GM21360 (cell line): ENCODE measurements around the gene MLST8.
"Not testable (repeated sequence)": the region's sequence is repeated elsewhere in the genome, so short reads cannot be mapped to it uniquely, and the experiment has no call there.

ENCODE experiments used
- ATAC-seq: cut with Tn5 transposase; IDR thresholded peaks from one replicate; pipeline ENCODE4 v1.9.1; 2021; ENCODE audit warnings: mild to moderate bottlenecking, moderate library complexity; ENCODE audit not compliant: unreplicated experiment

The MLST8 gene

GRCh38 chr16:2229632-2230250 lies 24.5 kb downstream of the MLST8 start:
- ATAC-seq = no peak

- ATAC-seq = no peak
Observed at GRCh38 chr16:2230376-2230775, 25.1 kb downstream of the MLST8 start.

DNA sequence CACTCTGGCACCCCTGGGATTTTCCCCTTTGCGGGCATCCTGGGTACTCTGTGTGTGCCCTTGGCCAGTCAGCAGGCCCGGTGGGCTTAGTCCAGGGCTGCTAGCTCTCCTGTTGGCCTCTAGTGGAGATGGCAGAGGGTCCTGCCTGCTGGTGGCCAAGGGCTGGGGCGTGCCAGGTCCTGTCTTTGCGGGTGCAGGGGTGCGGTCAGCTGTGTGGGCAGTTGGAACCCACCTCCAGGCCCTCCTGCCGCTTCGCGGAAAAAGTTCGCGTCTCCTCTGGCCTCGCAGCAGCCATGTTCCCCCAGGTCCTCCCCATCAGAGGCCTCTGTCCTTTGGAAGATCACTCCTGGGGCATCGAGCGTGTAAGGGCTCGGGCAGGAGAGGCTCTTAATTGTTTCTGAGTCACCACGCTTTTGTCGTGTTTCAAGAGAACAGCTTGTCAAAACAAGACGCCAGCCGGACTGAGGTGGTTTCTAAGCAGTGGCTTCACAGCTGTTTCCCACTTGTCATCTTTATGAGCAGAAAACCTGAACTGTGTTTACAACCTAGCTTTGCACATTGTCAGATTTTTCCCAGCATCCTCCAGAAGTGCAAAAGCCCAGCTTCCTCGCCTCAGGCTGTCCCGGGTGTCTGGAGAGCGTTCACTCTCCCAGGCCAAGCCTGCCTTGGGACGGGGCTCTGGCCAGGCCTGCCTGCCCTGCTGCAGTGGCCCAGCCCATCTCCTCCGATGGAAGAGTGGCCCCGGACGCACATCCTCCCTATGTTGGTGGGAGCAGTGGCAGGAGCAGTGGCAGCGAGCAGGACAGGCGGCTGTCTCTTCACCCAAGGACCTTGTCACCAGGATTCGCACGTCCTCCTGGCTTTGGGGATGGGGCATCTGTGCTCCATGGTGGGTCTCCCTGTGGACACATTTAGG lies 26.0 kb downstream of the MLST8 start:
- ATAC-seq = no peak

DNA sequence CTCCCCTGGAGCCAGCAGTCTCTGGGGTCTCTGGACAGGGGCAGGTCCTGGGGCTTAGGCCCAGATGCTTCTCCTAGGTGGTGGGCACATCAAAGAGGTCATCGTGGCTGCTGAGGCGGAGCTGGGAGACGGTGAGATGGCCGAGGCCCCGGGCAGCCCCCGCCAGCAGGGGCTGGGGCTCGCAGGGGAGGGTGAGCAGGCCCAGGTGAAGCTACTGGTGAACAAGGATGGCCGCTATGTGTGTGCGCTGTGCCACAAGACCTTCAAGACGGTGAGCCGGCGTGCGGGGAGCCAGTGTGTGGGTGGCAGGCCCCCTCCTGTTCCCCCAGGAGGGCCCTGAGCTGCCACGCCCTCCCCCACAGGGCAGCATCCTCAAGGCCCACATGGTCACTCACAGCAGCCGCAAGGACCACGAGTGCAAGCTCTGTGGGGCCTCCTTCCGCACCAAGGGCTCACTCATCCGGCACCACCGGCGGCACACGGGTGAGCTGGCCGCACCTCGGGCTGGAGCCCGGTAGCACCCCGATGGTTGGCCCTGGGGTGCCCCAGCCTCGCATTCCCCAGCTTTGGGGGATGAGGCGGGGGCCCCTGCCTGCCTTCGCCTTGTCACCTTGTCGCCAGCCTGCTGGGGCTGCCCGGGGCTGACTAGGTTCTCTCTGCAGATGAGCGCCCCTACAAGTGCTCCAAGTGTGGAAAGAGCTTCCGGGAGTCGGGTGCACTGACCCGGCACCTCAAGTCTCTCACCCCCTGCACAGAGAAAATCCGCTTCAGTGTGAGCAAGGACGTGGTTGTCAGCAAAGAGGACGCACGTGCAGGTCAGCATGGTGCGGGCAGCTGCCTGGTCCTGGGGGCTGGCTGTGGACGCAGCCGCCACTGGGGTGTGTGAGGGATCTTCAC lies 27.1 kb downstream of the MLST8 start:
- no peak for ATAC-seq

GRCh38 chr16:2233046-2233775 lies 28.0 kb downstream of the MLST8 start:
- ATAC-seq = no peak

DNA sequence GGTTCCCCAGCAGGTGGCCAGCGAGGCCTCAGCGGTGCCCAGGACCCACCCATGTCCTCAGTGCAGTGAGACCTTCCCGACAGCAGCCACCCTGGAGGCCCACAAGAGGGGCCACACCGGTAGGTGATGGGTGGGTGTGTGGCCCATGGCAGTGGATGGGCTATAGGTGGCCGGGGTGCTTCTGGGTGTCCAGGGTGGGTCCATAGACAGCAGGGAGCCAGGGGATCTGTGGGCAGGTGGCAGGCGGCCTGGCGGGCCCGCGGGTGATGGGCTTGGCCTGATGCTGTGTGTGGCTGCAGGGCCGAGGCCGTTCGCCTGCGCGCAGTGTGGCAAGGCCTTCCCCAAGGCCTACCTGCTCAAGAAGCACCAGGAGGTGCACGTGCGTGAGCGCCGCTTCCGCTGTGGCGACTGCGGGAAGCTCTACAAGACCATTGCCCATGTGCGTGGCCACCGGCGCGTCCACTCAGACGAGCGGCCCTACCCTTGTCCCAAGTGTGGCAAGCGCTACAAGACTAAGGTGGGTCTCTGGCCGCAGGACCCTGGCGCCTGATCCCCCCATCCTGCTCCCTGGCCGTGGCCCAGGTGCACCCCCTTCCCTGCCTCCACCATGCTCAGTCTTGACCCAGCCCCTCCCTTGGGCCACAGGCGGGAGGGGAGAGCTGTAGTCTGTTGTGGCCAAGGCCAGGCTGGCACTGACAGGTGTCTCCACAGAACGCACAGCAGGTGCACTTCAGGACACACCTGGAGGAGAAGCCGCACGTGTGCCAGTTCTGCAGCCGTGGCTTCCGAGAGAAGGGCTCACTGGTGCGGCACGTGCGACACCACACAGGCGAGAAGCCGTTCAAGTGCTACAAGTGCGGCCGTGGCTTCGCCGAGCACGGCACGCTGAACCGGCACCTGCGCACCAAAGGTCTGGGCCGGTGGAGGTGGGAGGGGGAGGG lies 28.9 kb downstream of the MLST8 start:
- no peak for ATAC-seq

- no peak for ATAC-seq
Observed at GRCh38 chr16:2234813-2235170, 29.5 kb downstream of the MLST8 start.

- ATAC-seq = no peak
Observed at GRCh38 chr16:2235234-2235651, 30.0 kb downstream of the MLST8 start.

DNA sequence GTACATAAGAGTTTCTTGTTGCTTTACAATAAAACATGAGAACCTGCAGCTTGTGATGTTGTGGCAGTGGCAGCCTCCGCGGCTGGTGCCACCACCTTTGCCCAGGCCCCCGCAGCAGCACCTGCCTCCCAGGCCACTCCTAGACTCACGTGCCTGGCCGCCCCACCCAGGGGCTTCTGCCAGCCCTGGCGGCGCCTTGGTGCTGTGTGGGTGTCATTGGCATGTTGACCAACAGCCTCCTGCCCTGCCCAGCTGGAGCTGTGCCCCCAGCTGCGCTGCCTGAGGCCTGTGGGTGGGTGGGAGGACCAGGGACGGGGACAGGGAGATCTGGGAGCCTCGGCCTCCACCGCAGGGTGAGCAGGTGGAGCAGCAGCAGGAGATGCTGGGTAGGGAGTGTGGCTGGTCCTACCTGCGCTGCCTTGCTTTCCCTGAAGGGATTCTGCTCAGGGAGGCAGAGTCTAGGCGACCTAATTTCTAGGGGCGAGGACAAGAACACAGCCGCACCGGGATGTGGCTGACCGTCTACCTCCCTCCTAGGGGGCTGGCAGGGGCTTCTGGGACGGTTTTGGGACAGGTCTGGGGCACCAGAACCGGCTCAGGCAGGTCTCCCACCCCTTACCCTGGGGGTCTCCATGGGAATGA lies 30.6 kb downstream of the MLST8 start:
- no peak for ATAC-seq

DNA sequence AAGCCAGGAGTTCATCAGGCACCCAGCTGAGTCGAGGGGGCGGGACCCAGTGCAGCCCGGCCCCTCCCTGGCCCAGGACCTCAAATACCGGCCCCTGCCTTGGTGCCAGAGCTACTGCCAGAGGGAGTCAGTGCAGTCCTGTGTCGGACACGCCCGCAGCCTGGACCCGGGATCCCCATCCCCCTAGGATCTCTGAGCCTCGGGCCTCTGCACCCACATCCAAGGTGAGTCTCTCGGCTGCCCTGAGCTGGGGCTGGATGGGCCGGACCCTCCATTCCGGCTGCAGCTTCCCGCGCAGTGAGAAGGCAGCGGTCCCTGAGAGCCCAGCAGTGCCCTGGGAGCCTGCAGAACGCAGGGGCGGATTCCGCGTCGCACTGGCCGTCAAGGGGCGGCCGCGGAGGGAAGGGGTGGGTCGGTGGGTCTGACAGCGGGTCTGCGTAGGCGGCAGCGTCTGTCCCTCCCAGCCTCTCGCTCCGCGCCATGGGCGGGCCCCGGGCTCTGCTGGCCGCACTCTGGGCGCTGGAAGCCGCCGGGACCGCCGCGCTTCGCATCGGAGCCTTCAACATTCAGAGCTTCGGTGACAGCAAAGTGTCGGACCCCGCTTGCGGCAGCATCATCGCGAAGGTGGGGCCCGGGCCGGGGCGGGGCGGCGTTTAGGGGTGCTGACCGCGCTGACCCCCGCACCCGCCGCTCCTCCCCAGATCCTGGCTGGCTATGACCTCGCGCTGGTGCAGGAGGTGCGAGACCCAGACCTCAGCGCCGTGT lies 31.3 kb downstream of the MLST8 start, which contains the start of gene DNASE1L2:
Gene DNASE1L2 (plus strand): TSS at position 108 of the 765 bp plus-strand sequence. CDS start 373 bp downstream, at position 481.
- no peak for ATAC-seq

DNA sequence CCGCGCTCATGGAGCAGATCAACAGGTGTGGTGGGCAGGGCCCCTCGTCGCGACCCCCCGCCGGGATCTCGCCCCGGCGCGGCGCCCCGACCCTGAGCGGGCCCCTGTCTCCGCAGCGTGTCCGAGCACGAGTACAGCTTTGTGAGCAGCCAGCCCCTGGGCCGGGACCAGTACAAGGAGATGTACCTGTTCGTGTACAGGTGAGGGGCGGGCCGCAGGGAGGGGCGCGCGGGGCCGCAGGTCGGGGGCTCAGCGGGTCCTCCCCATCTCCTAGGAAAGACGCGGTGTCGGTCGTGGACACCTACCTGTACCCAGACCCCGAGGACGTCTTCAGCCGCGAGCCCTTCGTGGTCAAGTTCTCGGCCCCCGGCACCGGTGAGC lies 31.8 kb downstream of the MLST8 start:
- ATAC-seq = no peak

- ATAC-seq = no peak
Observed at GRCh38 chr16:2237493-2238149, 32.4 kb downstream of the MLST8 start.

- ATAC-seq = no peak
Observed at GRCh38 chr16:2238150-2238837, 33.0 kb downstream of the MLST8 start.

DNA sequence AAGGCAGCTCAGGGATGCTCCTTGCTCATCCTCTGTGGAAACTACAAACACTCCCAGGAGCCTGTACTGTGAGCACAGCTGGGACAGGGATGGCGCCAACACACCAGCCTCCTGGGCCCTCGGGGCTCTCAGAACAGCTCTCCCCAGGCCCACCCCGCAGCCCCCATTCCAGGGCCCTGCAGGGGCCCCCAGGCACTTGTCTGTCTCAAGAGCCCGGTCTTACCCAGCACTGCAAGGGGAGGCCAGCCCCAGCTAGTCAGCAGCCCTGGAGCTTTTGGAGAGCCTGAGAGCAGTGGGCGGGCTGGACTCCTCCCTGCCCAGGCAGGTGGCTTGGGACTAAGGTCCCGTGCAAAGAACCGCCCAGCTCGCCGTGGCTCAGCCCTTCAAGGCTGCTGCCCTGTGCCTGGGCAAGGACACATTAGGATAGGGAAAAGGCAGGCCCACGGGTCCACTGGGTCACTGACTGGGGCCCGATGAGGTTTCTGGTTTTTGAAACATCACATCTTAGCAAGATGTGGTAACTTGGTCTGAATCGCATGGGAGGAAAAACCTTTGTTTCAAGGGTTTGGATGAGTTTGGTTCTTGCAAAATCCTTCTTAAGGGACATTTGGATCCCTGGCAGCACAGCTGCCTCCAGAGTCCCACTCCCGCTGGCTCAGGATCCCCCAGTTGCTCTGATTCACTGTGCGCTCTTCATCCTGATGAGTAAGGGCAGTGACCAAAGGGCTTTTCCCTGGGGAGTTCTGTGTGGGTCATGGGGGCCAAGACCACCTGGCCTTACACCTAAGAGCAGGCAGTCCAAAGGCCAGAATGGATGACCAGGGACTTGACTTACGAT lies 33.8 kb downstream of the MLST8 start:
- no peak for ATAC-seq

DNA sequence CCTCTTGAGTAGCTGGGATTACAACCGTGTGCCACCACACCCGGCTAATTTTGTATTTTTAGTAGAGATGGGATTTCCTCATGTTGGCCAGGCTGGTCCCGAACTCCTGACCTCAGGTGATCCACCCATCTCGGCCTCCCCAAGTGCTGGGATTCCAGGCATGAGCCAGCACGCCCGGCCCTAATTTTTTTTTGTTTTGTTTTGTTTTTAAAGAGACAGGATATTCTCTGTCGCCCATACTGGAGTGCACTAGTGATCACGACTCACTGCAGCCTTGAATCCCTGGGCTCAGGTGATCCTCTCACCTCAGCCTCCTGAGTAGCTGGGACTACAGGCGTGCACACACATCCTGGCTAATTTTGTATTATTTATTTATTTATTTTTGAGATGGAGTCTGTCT lies 35.1 kb downstream of the MLST8 start:
- not testable (repeated sequence) for ATAC-seq

- no peak for ATAC-seq
Observed at GRCh38 chr16:2242598-2242997, 37.3 kb downstream of the MLST8 start.
